ENCODE data around the gene SEMA6C.
A peak's percentile ranks its signal among the peaks of the same experiment; 100 is the strongest.
"Not testable (repeated sequence)": the region's sequence is repeated elsewhere in the genome, so short reads cannot be mapped to it uniquely, and the experiment has no call there.

Gene SEMA6C

GRCh38 chr1:151146412-151147131, at the start of gene SEMA6C:
SEMA6C (minus strand) TSS chr1:151146631; CDS start chr1:151142621, 4,010 bp downstream.
- DNase-seq = peak; percentile 86

DNA sequence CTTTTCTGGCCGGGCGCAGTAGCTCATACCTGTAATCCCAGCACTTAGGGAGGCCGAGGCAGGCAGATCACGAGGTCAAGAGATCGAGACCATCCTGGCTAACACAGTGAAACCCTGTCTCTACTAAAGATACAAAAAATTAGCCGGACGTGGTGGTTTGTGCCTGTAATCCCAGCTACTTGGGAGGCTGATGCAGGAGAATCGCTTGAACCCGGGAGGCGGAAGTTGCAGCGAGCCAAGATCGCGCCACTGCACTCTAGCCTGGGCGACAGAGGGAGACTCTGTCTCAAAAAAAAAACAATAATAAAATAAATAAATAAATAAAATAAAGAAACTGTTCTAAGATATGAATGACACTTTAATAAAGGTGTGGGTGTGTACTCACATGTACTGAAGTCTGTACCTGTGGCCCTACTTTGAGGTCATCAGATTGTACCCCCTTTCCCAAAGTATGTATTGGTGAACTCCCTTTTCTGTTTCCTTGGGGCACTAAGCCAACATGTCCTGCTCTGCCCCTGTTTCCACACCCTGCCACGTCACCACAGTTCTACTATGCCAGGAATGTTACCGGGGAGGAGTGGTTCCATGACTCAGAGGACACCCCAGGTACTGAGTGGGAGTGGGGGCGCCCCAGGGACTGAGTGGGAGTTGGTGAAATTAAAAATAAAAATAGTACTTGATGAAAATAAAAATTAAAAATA, 48.6 kb upstream of the SEMA6C start:
- DNase-seq = not testable (repeated sequence)

DNA sequence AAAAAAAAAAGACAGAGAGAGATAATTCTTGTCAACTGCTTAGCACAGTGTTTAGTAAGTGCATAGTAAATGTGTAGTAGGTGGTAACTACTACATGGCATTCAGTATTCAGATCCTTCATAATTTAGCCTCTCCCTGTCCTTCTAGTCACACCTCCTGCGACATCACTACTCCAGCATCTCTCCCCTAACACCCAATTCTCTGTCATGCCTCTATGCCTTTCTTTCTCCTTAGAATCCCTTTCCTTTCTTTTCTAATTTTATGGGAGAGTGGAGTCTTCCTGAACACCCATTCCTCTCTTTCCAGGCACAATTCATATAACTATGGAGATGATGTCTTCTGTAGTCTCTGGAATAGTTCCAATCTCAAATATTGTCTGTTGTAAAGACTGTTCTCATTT, 47.4 kb upstream of the SEMA6C start:
- DNase-seq = no peak

- DNase-seq = no peak
These were observed 46.9 kb upstream of the SEMA6C start for GRCh38 chr1:151193304-151193703.

GRCh38 chr1:151192047-151192446, 45.6 kb upstream of the SEMA6C start:
- DNase-seq = no peak

GRCh38 chr1:151189637-151190445, 43.4 kb upstream of the SEMA6C start, which contains the start of gene VPS72:
VPS72 (minus strand) TSS chr1:151190197; CDS start chr1:151190121, 76 bp downstream.
- DNase-seq = peak; percentile 80

- not testable (repeated sequence) for DNase-seq
These were observed 42.2 kb upstream of the SEMA6C start for GRCh38 chr1:151188667-151189066.

DNA sequence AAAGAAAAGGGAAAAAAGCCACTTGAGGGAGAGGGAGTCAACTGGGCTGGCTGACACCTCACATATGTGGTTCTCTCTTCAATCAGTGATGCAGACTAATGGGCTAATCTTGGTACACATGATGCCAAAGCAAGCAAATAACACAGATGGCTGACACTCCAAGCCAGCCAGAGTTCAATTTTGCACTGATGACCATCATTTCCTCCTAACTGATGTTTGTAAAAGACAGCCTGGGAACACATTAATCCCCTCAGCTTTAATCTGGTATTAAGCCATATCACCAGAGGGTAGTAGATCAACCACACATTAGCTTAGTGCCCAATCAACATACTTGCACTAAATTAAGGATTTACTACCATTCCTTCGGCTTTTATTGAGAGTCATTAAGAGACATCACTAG, 40.8 kb upstream of the SEMA6C start:
- no peak for DNase-seq

DNA sequence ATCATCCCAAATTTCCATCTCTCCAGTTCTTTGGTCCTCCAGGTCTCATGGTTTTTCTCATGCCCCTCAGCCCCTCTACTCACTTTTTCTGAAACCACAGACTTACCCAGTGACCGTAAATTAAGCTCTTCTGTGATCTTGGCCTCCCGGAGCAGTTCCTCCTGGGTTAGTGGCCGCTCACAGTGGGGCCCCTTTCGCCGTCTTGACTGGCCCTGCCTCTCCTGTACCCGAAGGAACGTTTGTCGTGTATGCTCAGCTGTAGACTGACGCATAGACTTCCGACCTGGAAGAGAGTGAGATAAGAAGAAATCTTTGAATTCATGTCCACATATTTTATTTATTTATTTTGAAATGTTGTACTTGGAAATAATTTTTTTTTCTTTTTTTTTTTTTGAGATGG, 37.8 kb upstream of the SEMA6C start:
- no peak for DNase-seq

- DNase-seq = no peak
These were observed 30.1 kb upstream of the SEMA6C start for GRCh38 chr1:151176514-151177045.

DNA sequence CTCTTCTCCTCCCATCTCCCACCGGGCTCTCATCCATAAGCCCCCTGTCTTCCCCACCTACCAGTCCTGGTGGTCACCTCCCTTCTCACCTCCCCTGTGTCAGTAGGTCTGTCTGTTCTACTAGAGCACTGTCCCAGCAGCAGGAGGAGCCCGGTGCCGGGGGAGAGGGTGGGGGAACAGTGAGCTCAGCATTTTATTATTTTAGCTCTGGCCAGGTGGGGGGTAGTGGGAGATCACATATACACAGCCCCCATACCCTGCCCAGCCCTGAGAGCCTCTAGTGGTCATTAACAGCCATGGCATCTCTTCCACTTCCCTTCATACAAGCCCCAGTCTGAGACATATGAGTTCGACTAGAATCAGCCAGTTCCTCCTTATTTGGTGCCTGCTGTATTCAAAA, 29.4 kb upstream of the SEMA6C start, which contains the start of gene TMOD4:
Gene TMOD4, minus strand, starts transcription at position 119 of the 400 bp plus-strand sequence. CDS start 1,106 bp downstream, outside the sequence.
- no peak for DNase-seq

- DNase-seq = no peak
These were observed 28.8 kb upstream of the SEMA6C start for GRCh38 chr1:151175041-151175741.

- no peak for DNase-seq
These were observed 24.8 kb upstream of the SEMA6C start for GRCh38 chr1:151171190-151171589.

DNA sequence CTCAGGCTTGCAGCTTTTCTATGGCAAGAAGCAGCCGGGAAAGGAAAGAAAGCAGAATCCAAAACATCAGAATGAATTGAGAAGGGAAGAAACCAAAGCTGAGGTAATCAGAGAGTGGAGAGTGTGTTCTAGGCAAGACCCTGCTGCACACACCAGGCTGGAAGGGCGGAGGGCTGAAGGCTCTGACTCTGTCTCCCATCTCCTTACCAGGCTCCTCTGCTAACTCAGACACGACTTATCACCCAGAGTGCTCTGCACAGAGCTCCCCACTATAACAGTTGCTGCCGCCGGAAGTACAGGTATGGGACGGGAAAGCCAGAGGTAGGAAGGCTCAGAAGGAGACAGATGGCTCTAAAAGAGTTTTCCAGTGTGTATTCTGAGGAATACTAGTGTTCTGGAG, 20.7 kb upstream of the SEMA6C start:
- DNase-seq = no peak

- no peak for DNase-seq
These were observed 20.1 kb upstream of the SEMA6C start for GRCh38 chr1:151166505-151166956.

DNA sequence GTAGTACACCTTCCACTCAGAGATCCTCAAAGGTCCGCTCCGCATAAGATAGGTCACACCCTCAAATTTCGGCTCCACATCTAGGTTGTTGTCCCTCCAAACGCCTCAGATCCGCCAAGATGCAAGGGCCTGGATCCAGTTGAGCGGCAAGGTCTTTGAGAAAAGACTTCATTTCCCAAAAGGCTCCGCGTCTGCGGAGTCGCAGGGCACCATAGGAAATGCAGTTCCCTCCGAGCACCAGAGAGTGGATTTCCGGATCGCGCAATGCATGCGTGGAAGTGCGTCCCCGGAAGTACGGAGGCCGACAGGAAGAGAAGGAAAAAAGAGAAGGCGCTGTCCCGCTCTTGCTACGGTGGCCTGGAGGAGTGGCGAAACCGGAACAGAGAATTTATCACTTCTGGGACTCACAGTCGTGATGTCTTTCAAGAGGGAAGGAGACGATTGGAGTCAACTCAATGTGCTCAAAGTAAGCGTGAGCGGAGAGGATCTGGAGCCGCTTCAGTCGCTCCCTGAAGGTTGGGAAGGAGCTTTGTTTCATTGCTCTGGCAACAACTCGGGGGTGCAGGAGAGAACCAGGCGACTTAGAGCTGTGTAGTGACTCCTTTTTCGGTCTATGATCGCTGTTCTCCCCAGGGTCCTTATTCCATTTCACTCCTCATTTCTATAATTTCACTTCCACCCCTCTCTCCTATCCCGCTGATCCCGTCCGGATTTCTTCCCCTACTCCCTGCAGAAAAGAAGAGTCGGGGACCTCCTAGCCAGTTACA, 19.5 kb upstream of the SEMA6C start, which contains the start of the genes LYSMD1 and SCNM1:
Gene LYSMD1, minus strand, starts transcription at position 165 of the 767 bp plus-strand sequence. CDS start 644 bp downstream, outside the sequence.
Gene SCNM1, plus strand, starts transcription at position 407 of the 767 bp plus-strand sequence. Its CDS starts 9 bp downstream, at position 416.
- peak; percentile 90 for DNase-seq

DNA sequence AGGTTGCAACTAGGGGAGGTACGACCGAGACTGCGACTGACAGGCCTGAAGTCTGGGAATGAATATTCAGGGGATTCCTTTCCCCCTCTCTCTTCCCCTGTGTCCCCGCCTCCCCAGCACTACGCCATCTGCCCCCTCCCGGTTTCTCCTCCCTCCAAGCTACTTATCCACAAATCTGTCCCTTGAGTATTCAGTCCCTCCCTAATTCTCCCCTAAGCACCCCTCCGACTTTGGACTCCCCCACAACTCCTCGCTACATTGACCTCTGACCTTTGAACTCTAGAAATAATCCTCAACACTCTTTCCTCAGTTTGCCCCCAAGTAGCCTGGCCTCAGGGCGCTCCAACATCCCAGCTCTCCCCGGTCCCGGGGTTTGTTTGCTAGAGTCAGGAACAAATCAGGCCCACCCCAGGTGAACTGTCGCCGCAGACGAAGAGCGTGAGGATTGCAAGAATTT, 18.9 kb upstream of the SEMA6C start:
- DNase-seq = no peak

DNA sequence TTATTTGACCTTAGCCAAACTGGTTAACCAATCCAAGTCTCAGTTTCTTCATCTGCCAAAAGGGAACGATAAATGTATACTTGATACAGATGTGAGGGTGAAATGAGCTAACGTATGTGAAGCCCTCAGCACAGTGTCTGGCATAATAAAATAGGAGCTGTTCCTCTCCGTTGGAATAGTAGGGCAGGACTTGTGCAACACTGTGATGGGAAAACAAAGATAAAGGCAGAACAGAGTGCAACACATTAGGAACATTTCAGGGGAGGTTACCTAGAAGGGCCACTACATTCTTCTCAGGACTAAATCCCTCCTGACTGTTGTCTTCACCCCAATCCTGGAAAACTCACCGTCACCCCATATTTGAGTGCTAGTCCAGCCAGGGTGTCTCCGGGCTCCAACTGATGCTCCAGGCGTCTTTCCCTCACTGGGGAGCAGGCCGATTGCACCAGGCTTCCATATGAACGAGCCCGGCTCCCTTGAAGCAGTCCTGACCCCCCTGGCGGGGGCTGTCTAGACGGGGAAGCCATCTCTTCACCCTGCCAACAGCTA, 18.4 kb upstream of the SEMA6C start:
- no peak for DNase-seq

GRCh38 chr1:151159373-151159772, 12.9 kb upstream of the SEMA6C start:
- DNase-seq = no peak

- DNase-seq = peak; percentile 32
These were observed 12.4 kb upstream of the SEMA6C start for GRCh38 chr1:151158751-151159251.

Measured in activated T-cell treated with anti-CD3 and anti-CD28 coated beads, Interleukin-2, amount 50 U/mL, for 1 hour (primary cell).